OCI-LY3 (cell line): ENCODE measurements around the gene FBLN7.

Experiments
- CTCF ChIP-seq: fragments of 200-600, 300-600 bp; sonication (generic); IDR thresholded peaks from 2 replicates; pipeline ENCODE4 v1.5.1; 2014; ENCODE audit warnings: antibody characterized with exemption, low read length, low read depth
- EZH2phosphoT487 ChIP-seq: fragments of 200-600 bp; shearing (Covaris generic); IDR thresholded peaks from 2 replicates; pipeline ENCODE4 v1.6.1; 2018; ENCODE audit warnings: antibody characterized with exemption, mixed run types, low read depth

- TF ChIP-seq CTCF: no peak
- no peak for TF ChIP-seq EZH2phosphoT487
These were observed 2.1 kb downstream of the FBLN7 start for GRCh38 chr2:112140205-112140802.
